HG02759 (cell line): ENCODE results near the gene CTBP2.

Experiments
- ATAC-seq: cut with Tn5 transposase; IDR thresholded peaks from one replicate; pipeline ENCODE4 v1.9.1; 2021; ENCODE audit warnings: mild to moderate bottlenecking, moderate library complexity; ENCODE audit not compliant: unreplicated experiment

CTBP2 gene

DNA sequence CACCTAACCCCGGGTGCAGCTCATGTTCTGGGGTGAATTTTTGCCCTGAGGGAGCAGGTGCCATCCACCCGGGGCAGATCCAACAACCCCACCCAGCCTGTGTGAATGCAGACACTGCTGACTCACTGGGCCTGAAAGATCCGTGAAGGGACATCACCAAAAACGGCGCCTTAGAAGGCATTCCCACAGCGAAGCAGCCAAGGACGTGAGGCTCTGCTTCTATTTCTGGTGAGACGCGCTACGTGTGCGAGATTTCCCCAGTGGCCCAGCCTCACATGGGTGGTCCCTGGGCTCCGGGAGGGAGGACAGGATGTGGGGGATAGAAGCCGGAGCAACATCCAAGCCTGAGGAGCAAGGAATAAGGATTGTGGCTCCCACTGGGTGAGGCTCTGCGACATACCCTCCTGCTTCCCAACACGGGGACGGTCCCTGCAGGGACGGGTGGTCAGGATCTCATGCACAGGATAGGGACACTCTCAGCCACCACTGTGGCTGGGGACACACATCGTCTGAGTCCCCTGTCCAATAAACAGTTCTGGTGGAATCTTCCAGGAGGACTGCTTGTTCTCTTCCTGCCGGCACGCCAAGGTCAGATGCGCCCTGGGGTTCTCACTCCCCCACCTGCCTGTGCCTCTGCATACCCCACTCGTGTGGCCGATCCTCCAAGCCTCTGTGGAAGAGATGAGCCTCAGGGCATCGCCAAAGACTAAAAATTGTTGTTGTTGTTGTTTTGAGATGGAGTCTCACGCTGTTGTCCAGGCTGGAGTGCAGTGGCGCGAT is 148.2 kb downstream of the CTBP2 start:
- ATAC-seq: no peak

- ATAC-seq: no peak
Observed at GRCh38 chr10:125011171-125011925, 149.0 kb downstream of the CTBP2 start.

DNA sequence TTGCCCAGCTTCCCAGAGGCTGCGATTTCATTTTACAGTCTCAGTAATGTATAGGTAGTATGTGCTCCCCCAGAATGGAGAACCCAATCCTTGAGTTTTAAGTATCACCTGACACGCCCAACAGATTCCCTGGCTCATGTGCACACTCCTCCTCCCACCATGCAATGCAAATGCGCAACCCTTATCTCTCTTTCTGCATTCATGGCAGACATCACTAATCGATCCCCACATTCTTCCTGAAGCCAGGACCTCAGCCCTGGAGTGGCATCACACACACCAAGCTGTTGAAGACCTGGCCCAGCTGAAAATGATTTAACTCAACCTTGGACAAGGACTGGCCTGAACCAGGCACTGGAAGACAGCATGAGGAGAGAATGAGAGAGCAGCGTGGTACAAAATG is 150.0 kb downstream of the CTBP2 start:
- ATAC-seq: no peak

- no peak for ATAC-seq
Observed at GRCh38 chr10:125009661-125010161, 150.7 kb downstream of the CTBP2 start.

- ATAC-seq: no peak
Observed at GRCh38 chr10:125008689-125009638, 151.4 kb downstream of the CTBP2 start.

- no peak for ATAC-seq
Observed at GRCh38 chr10:125007436-125007835, 152.9 kb downstream of the CTBP2 start.

GRCh38 chr10:125006921-125007426 is 153.4 kb downstream of the CTBP2 start:
- ATAC-seq: no peak

DNA sequence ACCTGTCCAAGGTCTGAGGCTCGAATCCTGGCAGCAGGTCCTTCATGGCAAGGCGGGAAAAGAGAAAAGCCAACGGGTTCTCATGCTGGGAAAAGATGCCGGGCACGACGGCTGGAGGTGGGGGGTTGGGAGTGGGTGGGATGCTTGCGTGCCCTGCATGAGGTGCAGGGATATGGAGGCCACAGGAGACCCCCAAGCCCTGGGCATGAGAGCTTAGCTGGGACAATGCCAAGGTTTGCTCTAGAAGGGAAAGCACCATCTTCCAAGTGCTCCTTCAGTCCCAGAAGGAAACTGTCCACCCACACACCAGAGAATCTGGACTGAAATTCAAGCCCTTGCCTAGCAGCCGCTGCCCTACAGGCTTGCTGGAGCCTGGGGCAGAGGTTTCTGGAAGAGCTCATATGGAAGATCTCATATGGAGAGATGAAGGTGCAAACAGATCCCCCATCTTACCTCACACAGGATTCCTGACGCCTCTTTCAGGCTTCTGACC is 154.1 kb downstream of the CTBP2 start:
- ATAC-seq: no peak

DNA sequence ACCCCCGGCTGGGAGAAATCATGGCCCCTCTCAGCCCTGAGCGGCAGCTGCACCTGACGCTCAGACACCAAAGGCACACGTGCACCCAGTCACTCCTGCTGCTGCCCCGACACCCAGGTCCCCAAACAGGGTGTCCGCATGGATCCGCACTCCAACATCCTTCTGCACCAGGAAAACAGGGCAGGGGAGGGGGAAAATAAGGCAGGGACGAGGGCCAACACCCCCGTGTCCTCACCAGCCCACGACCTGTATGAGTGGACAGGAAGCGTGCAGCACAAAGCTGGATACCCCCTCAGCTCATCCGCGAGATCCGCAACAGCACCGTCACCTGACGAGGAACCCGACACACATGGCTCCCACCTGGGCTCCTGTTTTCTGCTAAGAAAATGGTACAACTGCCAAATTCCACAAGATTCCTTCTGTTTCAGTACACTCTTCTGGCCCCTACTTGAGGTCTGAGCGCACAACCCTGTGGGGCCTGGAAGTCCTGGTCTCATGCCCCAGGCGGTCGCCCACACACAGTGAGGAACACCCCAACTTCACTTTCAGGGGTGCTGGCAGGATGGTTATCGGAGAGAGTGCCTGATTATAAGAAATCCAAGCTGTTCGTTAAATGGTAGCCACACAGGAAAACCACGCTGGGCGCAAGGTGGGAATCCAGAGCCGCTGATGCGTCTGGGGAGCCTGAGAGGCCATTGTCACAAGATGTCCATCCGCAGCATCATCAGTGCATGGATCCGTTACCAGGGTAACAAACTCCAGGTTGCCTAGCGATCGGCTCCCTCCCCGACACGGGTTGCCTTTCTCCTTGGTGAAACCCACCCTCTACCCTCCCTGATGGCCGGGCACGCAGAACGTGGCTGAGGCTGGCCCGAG is 154.8 kb downstream of the CTBP2 start:
- no peak for ATAC-seq

- ATAC-seq: no peak
Observed at GRCh38 chr10:125004571-125005311, 155.6 kb downstream of the CTBP2 start.

GRCh38 chr10:125003901-125004467 is 156.4 kb downstream of the CTBP2 start:
- ATAC-seq: no peak

GRCh38 chr10:125003146-125003900 is 157.0 kb downstream of the CTBP2 start:
- ATAC-seq: no peak

GRCh38 chr10:125002423-125003145 is 157.8 kb downstream of the CTBP2 start:
- ATAC-seq: no peak

DNA sequence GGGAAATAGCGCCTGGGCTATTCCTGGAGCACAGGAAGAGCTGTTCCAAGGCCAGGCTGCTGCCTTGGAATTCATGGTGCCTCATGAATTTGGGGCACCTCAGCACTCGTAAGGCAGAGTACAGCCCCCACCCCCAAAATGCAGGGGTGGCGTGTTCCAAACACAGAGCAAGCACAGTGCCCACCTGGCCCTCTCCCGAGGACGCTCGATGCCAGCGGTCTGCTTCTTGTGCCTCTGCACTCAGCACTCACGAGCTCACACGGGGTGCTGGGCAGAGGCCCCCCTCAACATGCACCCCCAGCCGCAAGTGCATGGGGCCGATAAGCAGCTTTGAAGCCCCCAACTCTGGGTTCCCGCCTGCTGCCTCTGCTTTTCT is 158.3 kb downstream of the CTBP2 start:
- no peak for ATAC-seq

- ATAC-seq: no peak
Observed at GRCh38 chr10:125001313-125002046, 158.9 kb downstream of the CTBP2 start.
